SU-DHL-6 (cell line): ENCODE measurements around the gene RELL2.

Source experiments
- CTCF ChIP-seq: fragments of 200-600 bp; sonication (generic); IDR thresholded peaks from one replicate; pipeline ENCODE4 v1.5.1; 2017; ENCODE audit warnings: antibody characterized with exemption, mild to moderate bottlenecking, low read length, moderate library complexity; ENCODE audit not compliant: insufficient read depth, poor library complexity, severe bottlenecking
- EZH2phosphoT487 ChIP-seq: fragments of 200-600 bp; sonication (generic), shearing (Covaris generic); conservative IDR thresholded peaks from 2 replicates; pipeline ENCODE4 v1.6.1; 2018; ENCODE audit warnings: mild to moderate bottlenecking, antibody characterized with exemption, low read length, moderate library complexity, mixed read lengths

- TF ChIP-seq CTCF (no peak), EZH2phosphoT487 (no peak)
Measured at GRCh38 chr5:141630570-141631140, 6.1 kb upstream of the RELL2 start.
